K562 (cell line): ENCODE results near the gene NDUFB5. TPM values are rescaled to one million over a fixed set of nuclear protein-coding genes. Genes with fewer than 3 reads are reported as not detected.

ENCODE experiments used
- ASH1L ChIP-seq: fragments of 450-650 bp; IDR thresholded peaks from 2 replicates; pipeline ENCODE4 v1.6.1; 2018; ENCODE audit warnings: borderline replicate concordance, mild to moderate bottlenecking, low read depth; ENCODE audit not compliant: partially characterized antibody
- C11orf30 ChIP-seq: fragments of 450-650 bp; IDR thresholded peaks from 2 replicates; pipeline ENCODE4 v1.6.1; 2016; ENCODE audit warnings: low read depth, mild to moderate bottlenecking
- DPF2 ChIP-seq: fragments of 450-650 bp; IDR thresholded peaks from 2 replicates; pipeline ENCODE4 v1.6.1; 2016
- EP400 ChIP-seq: fragments of 450-650 bp; IDR thresholded peaks from 2 replicates; pipeline ENCODE4 v1.6.1; 2017; ENCODE audit warnings: antibody characterized with exemption, mild to moderate bottlenecking, moderate library complexity
- ESRRA ChIP-seq: fragments of 450-650 bp; IDR thresholded peaks from 2 replicates; pipeline ENCODE4 v1.6.1; 2014; ENCODE audit warnings: low read depth, mild to moderate bottlenecking, moderate library complexity, borderline replicate concordance
- HDGF ChIP-seq: fragments of 450-650 bp; IDR thresholded peaks from 2 replicates; pipeline ENCODE4 v1.6.1; 2016
- HEY1 ChIP-seq: fragments of 250-450 bp; sonication (Bioruptor Pico); IDR thresholded peaks from 2 replicates; pipeline ENCODE4 v1.5.0; 2020; ENCODE audit warnings: mild to moderate bottlenecking, moderate library complexity, borderline replicate concordance
- JUN ChIP-seq, 2 experiments: sonication (generic) in 1 of 2; formaldehyde crosslinking in 1 of 2; IDR thresholded peaks; 2 replicates each; pipeline versions ENCODE4 v1.6.1 to v1.8.0; 2012 to 2022; ENCODE audit warnings: borderline replicate concordance in 2 of 2, mild to moderate bottlenecking in 2 of 2, improper control_type of control experiment in 1 of 2, low read depth in 1 of 2, low read length in 1 of 2, missing genetic modification reagents in 1 of 2
- POLR2AphosphoS5 ChIP-seq: IDR thresholded peaks from 2 replicates; pipeline ENCODE4 v1.6.1; 2011; ENCODE audit warnings: mild to moderate bottlenecking, low read depth, low read length, moderate library complexity; ENCODE audit not compliant: control insufficient read depth, insufficient read depth
- POLR3G ChIP-seq: IDR thresholded peaks from 2 replicates; pipeline ENCODE4 v1.6.1; 2011; ENCODE audit not compliant: insufficient read length, insufficient replicate concordance; ENCODE audit errors: extremely low read depth
- SMC3 ChIP-seq: conservative IDR thresholded peaks from 2 replicates; pipeline ENCODE4 v1.6.1; 2011; ENCODE audit warnings: low read depth, low read length, improper control_type of control experiment; ENCODE audit not compliant: insufficient read depth
- TEAD4 ChIP-seq, 2 experiments: sonication (generic) in 1 of 2; formaldehyde crosslinking in 1 of 2; IDR thresholded peaks; 2 replicates each; pipeline versions ENCODE4 v1.6.1 to v1.8.0; 2012 to 2022; ENCODE audit warnings: borderline replicate concordance in 1 of 2, inconsistent platforms in 1 of 2, low read length in 1 of 2, mild to moderate bottlenecking in 1 of 2, missing genetic modification reagents in 1 of 2
- ZNF507 ChIP-seq: conservative IDR thresholded peaks from 2 replicates; pipeline ENCODE4 v1.6.1; 2017; ENCODE audit warnings: missing genetic modification characterization, missing compliant biosample characterization
- ZNF668 ChIP-seq: fragments of 250-450 bp; sonication (Bioruptor Pico); IDR thresholded peaks from 2 replicates; pipeline ENCODE4 v1.8.0; 2022; ENCODE audit warnings: mild to moderate bottlenecking, inconsistent platforms
- polyA plus RNA-seq, 8 experiments: library from polyadenylated mRNA; depleted of rRNA in 4 of 8; stranded (reverse) in 5 of 8; unstranded in 3 of 8; fragments of >200 nt; fragmentation: Nextera tagmentation in 2 of 8; fragmentation: Illumina TruSeq in 1 of 8; extraction: Ambion mirVana in 2 of 8; extraction: Trizol in 1 of 8; gene quantifications; 2 replicates each; pipeline versions ENCODE4 v1.2.1 to v1.2.3, GENCODE V29; 2011 to 2014; ENCODE audit warnings: inconsistent platforms in 1 of 8, missing spikeins in 1 of 8
- total RNA-seq, 7 experiments: library from RNA; depleted of rRNA in 6 of 7; stranded (reverse); fragments of >200 nt in 6 of 7; fragmentation: Illumina TruSeq in 2 of 7; extraction: Trizol in 2 of 7; gene quantifications; 2 replicates each; pipeline versions ENCODE4 v1.2.1 to v1.2.3, GENCODE V29; 2011 to 2021; ENCODE audit warnings: low replicate concordance in 1 of 7
- TF ChIP-seq, protein P1 (sequence below): fragments of 250-450 bp; sonication (Bioruptor Pico); IDR thresholded peaks from 2 replicates; pipeline ENCODE4 v1.4.0; 2020; ENCODE audit warnings: mild to moderate bottlenecking
- TF ChIP-seq, protein P2 (sequence below), 2 experiments: fragments of 450-650 bp in 1 of 2; sonication (generic) in 1 of 2; formaldehyde crosslinking in 1 of 2; IDR thresholded peaks in 1 of 2; conservative IDR thresholded peaks in 1 of 2; 2 replicates each; pipeline versions ENCODE4 v1.6.1 to v1.8.1; 2016 to 2023; ENCODE audit warnings: mild to moderate bottlenecking in 2 of 2, moderate library complexity in 2 of 2, inconsistent platforms in 1 of 2, missing genetic modification reagents in 1 of 2
- TF ChIP-seq, protein P3 (sequence below): fragments of 450-650 bp; IDR thresholded peaks from 2 replicates; pipeline ENCODE4 v1.6.1; 2016; ENCODE audit warnings: mild to moderate bottlenecking

Gene NDUFB5
- total and polyA plus RNA-seq, 9 of the 15 experiments (the other 6 are each of a cell fraction or from before 2014, with no cell fraction given): 128 to 466 (median 176) TPM

DNA sequence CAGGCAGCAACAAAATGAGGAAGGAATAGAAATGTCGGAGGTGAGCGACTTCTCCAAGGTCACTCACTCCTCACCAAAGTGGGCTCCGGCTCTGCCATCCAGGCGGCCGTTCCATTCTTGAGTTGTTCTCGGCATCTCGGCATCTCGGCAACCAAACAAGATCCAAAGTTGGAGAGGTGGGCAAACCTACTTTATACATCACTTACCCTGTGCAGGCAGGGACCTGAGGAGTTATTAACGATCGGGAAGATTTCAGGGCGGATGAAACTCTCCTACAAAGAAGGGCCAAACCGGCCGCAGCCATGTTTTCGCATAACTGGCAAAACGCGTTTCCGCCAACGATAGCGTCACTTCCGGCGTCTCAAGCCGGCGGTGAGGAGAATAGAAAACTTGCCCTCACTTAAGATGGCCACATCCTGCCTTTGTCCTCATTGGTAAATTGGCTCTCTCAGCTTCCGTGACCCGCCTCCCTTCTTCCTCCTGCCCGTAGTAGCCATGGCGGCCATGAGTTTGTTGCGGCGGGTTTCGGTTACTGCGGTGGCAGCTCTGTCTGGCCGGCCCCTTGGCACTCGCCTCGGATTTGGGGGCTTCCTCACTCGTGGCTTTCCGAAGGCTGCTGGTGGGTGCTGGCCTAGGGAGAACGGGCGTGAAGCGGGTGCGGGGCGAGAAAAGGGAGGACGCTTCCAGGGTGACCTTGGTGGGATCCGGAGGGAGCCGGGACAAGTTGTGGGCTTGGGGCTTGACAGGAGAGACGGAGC lies at the start of gene NDUFB5, which contains the start of gene MRPL47 (continued):
- TF ChIP-seq, protein P1, sequence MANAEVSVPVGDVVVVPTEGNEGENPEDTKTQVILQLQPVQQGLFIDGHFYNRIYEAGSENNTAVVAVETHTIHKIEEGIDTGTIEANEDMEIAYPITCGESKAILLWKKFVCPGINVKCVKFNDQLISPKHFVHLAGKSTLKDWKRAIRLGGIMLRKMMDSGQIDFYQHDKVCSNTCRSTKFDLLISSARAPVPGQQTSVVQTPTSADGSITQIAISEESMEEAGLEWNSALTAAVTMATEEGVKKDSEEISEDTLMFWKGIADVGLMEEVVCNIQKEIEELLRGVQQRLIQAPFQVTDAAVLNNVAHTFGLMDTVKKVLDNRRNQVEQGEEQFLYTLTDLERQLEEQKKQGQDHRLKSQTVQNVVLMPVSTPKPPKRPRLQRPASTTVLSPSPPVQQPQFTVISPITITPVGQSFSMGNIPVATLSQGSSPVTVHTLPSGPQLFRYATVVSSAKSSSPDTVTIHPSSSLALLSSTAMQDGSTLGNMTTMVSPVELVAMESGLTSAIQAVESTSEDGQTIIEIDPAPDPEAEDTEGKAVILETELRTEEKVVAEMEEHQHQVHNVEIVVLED (CRISPR knock-in tag): 0 out of 2 replicates have a peak, but pooled peaks have one; percentile 29
- no peak for TF ChIP-seq POLR3G
- TF ChIP-seq ASH1L: peak; percentile 41
- TF ChIP-seq, protein P2, sequence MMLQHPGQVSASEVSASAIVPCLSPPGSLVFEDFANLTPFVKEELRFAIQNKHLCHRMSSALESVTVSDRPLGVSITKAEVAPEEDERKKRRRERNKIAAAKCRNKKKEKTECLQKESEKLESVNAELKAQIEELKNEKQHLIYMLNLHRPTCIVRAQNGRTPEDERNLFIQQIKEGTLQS (IDR thresholded peaks at IDR 0.05): peak; percentile 39; the same call in 1 of the 2 replicates
- TF ChIP-seq, protein P2 (CRISPR knock-in tag; conservative IDR thresholded peaks at IDR 0.05): no peak; the same call in 1 of the 2 replicates
- no peak for TF ChIP-seq DPF2
- peak; percentile 91 for TF ChIP-seq EP400
- peak; percentile 95 for TF ChIP-seq POLR2AphosphoS5
- TF ChIP-seq, protein P3, sequence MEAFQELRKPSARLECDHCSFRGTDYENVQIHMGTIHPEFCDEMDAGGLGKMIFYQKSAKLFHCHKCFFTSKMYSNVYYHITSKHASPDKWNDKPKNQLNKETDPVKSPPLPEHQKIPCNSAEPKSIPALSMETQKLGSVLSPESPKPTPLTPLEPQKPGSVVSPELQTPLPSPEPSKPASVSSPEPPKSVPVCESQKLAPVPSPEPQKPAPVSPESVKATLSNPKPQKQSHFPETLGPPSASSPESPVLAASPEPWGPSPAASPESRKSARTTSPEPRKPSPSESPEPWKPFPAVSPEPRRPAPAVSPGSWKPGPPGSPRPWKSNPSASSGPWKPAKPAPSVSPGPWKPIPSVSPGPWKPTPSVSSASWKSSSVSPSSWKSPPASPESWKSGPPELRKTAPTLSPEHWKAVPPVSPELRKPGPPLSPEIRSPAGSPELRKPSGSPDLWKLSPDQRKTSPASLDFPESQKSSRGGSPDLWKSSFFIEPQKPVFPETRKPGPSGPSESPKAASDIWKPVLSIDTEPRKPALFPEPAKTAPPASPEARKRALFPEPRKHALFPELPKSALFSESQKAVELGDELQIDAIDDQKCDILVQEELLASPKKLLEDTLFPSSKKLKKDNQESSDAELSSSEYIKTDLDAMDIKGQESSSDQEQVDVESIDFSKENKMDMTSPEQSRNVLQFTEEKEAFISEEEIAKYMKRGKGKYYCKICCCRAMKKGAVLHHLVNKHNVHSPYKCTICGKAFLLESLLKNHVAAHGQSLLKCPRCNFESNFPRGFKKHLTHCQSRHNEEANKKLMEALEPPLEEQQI: no peak
- peak; percentile 97 for TF ChIP-seq C11orf30
- no peak for TF ChIP-seq ZNF668 (CRISPR knock-in tag)
- TF ChIP-seq JUN (IDR thresholded peaks at IDR 0.05; ENCODE audit: borderline replicate concordance, low read depth, low read length): peak; percentile 59; the same call in 1 of the 2 replicates
- TF ChIP-seq JUN (CRISPR knock-in tag; IDR thresholded peaks at IDR 0.05; ENCODE audit: borderline replicate concordance): no peak
- TF ChIP-seq SMC3: no peak
- TF ChIP-seq ESRRA: peak; percentile 99
- TF ChIP-seq TEAD4 (IDR thresholded peaks at IDR 0.05; ENCODE audit: low read length): peak; percentile 50
- TF ChIP-seq TEAD4 (CRISPR knock-in tag; IDR thresholded peaks at IDR 0.05; ENCODE audit: borderline replicate concordance): no peak
- TF ChIP-seq HDGF: no peak
- no peak for TF ChIP-seq HEY1 (CRISPR knock-in tag)
- no peak for TF ChIP-seq ZNF507 (tag)
